Measurements from ENCODE around the gene KIF19.

DNA sequence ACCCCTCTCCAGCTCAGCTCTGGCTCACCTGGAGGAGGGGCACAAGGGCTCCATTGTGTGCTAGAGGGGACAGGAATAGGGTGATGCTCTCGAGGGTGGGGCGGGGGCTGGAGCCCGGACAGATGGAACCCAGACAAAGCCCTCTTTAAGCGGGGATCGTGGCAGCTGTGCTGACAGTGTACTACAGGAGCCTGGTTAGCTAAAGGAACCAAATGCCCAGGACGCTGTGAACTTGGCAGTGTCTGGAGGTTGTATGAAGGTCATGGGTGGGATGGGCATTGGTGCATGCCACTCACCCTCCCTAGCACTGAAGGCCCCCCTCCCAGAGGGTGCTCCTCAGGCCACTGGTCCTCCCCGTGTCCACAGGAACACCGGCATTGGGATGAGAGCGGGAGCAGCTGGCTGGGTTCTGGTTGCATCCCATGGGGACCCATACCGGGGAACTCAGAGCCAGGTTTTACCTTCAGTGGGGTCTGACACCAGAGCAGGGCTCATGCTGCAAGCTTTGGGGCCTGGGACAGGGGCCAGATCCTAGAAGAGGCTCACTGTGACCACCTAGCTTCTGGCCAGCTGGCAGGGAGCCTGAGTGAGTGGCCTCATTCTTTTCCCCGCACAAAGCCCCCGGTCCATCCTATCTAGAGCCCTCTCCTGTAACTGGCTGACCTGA, 11.9 kb downstream of the KIF19 start:
- TF ChIP-seq, protein P1, sequence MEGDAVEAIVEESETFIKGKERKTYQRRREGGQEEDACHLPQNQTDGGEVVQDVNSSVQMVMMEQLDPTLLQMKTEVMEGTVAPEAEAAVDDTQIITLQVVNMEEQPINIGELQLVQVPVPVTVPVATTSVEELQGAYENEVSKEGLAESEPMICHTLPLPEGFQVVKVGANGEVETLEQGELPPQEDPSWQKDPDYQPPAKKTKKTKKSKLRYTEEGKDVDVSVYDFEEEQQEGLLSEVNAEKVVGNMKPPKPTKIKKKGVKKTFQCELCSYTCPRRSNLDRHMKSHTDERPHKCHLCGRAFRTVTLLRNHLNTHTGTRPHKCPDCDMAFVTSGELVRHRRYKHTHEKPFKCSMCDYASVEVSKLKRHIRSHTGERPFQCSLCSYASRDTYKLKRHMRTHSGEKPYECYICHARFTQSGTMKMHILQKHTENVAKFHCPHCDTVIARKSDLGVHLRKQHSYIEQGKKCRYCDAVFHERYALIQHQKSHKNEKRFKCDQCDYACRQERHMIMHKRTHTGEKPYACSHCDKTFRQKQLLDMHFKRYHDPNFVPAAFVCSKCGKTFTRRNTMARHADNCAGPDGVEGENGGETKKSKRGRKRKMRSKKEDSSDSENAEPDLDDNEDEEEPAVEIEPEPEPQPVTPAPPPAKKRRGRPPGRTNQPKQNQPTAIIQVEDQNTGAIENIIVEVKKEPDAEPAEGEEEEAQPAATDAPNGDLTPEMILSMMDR (IDR thresholded peaks at IDR 0.05), result no peak
- no peak for TF ChIP-seq EZH2 (IDR thresholded peaks at IDR 0.05; ENCODE audit: borderline replicate concordance, insufficient read depth, low read depth, low read length, poor library complexity, severe bottlenecking)

All from B cell (primary cell).